Glutamatergic neuron (in vitro differentiated cells): ENCODE data around the gene VAV2. TPM values are rescaled to one million over a fixed set of nuclear protein-coding genes. Genes with fewer than 3 reads are reported as not detected.

Source experiments
- DNase-seq: peaks from one replicate; pipeline ENCODE4 v3.0.0; 2022
- H3K27ac Mint-ChIP-seq: one replicate; pipeline ENCODE4 v1.8.0; 2020; ENCODE audit warnings: mild to moderate bottlenecking, mixed read lengths, inconsistent platforms; ENCODE audit not compliant: unreplicated experiment
- H3K27me3 Mint-ChIP-seq: one replicate; pipeline ENCODE4 v1.8.0; 2020; ENCODE audit warnings: mild to moderate bottlenecking, moderate library complexity, mixed read lengths, inconsistent platforms; ENCODE audit not compliant: unreplicated experiment
- H3K36me3 Mint-ChIP-seq: one replicate; pipeline ENCODE4 v1.8.0; 2020; ENCODE audit warnings: mild to moderate bottlenecking, mixed read lengths, inconsistent platforms; ENCODE audit not compliant: unreplicated experiment
- H3K4me1 Mint-ChIP-seq: one replicate; pipeline ENCODE4 v1.8.0; 2020; ENCODE audit warnings: mild to moderate bottlenecking, low read depth, mixed read lengths, inconsistent platforms; ENCODE audit not compliant: unreplicated experiment
- H3K4me3 Mint-ChIP-seq: one replicate; pipeline ENCODE4 v1.8.0; 2020; ENCODE audit warnings: mild to moderate bottlenecking, mixed read lengths, inconsistent platforms; ENCODE audit not compliant: unreplicated experiment
- H3K9me3 Mint-ChIP-seq: one replicate; pipeline ENCODE4 v1.8.0; 2020; ENCODE audit warnings: mild to moderate bottlenecking, moderate library complexity, mixed read lengths, inconsistent platforms; ENCODE audit not compliant: unreplicated experiment
- total RNA-seq: library from RNA; stranded (reverse); fragmentation: NEBNext Ultra II Directional; extraction: Animal tissue kit (Norgen Biotek cat#: 25700); gene quantifications from one replicate; pipeline ENCODE4 v1.2.1, GENCODE V29; 2021; ENCODE audit not compliant: unreplicated experiment
- TF ChIP-seq, protein P1 (sequence below): fragments of 200-600 bp; sonication (generic); IDR thresholded peaks from one replicate; pipeline ENCODE4 v1.5.0; 2021; ENCODE audit not compliant: partially characterized antibody, unreplicated experiment

The VAV2 gene
- total RNA-seq, 1 donor from 2014 or later, result 270 TPM

DNA sequence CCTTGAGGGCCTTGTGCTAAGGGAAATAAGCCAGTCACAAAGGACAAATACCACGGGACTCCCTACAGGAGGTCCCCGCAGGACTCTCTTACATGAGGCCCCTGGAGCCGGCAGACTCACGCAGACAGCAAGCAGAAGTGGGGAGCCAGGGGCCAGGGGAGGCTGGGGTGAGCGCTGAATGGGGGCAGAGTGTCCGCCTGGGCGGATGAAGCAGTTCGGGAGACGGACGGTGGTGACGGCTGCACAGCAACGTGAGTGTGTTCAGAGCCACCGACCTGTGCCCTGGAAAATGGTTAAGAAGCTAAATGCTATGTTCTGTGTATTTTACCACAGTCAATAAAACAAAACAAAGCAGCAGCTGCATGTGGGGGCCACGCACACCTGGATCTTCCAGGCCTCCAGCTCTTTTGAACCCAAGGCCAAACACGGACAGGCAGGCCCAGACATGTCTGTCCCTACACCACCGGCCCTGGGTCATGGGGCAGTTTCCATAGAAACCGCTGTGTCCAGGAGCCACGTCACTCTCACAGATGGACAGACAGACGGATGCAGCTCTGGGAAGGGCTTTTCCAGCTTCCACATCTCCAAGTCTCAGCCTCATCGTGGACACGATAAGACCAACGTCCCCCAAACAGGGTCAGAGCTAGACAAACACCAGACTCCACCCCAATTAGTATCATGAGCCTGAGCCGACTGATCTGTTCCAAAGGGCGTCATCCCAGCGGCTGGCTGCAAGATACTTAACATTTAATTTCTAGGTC is 103.9 kb downstream of the VAV2 start:
- Mint-ChIP-seq H3K27me3 (peaks cover 27% of the 10 kb centered on the region), H3K4me1 (peaks cover 66% of the 10 kb centered on the region), H3K4me3 (peak overlapping the region; percentile 81), H3K27ac (peak overlapping the region; percentile 95), H3K36me3 (no peaks in the 10 kb centered on the region), H3K9me3 (peaks cover 60% of the 10 kb centered on the region)
- TF ChIP-seq, protein P1, sequence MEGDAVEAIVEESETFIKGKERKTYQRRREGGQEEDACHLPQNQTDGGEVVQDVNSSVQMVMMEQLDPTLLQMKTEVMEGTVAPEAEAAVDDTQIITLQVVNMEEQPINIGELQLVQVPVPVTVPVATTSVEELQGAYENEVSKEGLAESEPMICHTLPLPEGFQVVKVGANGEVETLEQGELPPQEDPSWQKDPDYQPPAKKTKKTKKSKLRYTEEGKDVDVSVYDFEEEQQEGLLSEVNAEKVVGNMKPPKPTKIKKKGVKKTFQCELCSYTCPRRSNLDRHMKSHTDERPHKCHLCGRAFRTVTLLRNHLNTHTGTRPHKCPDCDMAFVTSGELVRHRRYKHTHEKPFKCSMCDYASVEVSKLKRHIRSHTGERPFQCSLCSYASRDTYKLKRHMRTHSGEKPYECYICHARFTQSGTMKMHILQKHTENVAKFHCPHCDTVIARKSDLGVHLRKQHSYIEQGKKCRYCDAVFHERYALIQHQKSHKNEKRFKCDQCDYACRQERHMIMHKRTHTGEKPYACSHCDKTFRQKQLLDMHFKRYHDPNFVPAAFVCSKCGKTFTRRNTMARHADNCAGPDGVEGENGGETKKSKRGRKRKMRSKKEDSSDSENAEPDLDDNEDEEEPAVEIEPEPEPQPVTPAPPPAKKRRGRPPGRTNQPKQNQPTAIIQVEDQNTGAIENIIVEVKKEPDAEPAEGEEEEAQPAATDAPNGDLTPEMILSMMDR, result no peak
- DNase-seq, result peak; percentile 68

DNA sequence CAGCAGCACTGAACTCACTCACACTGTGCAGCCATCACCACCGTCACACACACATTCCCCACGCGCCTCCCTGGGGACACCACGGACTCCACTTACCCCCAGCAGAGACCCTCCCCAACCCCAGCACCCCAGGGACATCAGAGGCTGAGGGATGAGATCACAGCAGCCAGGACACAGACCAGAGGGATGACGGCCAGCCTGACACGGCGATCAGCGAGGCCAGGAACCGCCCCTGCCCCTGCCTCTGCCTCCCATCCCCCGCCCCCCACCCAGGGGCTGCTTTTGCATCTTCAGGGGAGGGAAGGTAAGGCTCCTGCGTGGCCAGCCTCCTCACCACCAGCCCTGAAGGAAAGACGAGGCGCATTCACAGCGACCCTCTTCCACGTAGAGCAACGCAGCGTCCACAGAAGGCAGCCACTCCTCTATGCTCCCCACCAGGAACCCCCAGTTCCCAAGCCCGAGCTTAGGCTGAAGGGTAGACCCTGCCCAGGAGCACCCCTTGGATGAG is 104.5 kb downstream of the VAV2 start:
- TF ChIP-seq, protein P1, result no peak
- peak overlapping the region; percentile 81 for H3K4me3 Mint-ChIP-seq
- peak overlapping the region; percentile 95 for H3K27ac Mint-ChIP-seq
- H3K27me3 Mint-ChIP-seq, result peaks cover 31% of the 10 kb centered on the region
- peaks cover 60% of the 10 kb centered on the region for H3K9me3 Mint-ChIP-seq
- peak; percentile 70 for DNase-seq
- no peaks in the 10 kb centered on the region for H3K36me3 Mint-ChIP-seq
- H3K4me1 Mint-ChIP-seq, result peaks cover 65% of the 10 kb centered on the region

DNA sequence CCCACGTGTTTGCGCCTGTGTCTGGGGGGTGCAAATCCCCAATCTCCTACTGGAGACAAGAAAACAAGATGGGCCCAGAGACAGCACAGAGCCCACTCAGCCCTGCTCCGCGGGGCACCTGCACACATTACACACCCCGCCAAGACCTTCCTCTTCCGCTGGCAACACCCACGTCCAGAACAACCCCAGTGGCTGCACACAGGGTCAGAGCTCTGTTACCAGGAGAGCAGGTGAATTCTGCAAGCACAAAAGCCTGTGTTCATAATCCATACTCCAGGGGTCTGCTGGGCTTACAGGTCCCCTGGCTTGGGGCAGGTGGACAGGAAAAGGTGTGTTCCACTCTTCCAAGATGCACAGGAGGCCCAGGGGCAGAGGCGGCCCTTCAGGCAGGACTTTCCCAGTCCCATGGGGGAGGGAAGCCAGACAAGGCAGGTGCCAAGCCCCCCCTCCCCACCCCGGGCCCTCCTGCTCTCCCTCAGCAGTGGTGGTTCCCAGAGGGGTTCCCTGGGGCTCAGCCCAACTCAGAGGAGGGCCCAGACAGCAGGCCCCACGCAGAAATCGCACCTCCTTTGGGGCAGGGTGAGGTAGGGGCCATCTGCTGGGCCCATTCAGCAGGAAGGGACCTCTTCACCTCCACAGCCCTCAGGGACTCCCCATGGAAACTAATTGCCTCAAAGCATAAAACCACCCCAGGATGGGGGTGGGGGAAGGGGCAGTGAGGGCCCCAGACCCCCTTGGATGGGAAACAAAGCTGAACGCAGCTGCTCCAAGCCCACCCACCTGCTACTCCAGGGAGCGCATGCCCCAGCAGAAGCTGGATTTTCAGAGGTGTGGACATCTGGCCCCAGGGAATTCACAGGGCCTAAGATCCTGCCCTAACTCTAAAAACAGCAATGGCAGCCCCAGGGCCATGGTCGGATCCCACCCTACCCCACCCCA is 105.3 kb downstream of the VAV2 start:
- peaks cover 67% of the 10 kb centered on the region for H3K4me1 Mint-ChIP-seq
- H3K27me3 Mint-ChIP-seq, result peaks cover 36% of the 10 kb centered on the region
- peak overlapping the region; percentile 76 for H3K4me3 Mint-ChIP-seq
- no peaks in the 10 kb centered on the region for H3K36me3 Mint-ChIP-seq
- H3K9me3 Mint-ChIP-seq, result peaks cover 63% of the 10 kb centered on the region
- no peak for DNase-seq
- peak overlapping the region; percentile 95 for H3K27ac Mint-ChIP-seq
- TF ChIP-seq, protein P1, result no peak

GRCh38 chr9:133884907-133885744 is 107.0 kb downstream of the VAV2 start:
- Mint-ChIP-seq H3K27me3 (peaks cover 43% of the 10 kb centered on the region), H3K36me3 (no peaks in the 10 kb centered on the region), H3K4me1 (peaks cover 70% of the 10 kb centered on the region), H3K4me3 (peak overlapping the region; percentile 72), H3K9me3 (peaks cover 66% of the 10 kb centered on the region), H3K27ac (peak overlapping the region; percentile 87)
- TF ChIP-seq, protein P1, result no peak
- DNase-seq, result no peak
